ENCODE data around the gene GRAMD2B.

The GRAMD2B gene

DNA sequence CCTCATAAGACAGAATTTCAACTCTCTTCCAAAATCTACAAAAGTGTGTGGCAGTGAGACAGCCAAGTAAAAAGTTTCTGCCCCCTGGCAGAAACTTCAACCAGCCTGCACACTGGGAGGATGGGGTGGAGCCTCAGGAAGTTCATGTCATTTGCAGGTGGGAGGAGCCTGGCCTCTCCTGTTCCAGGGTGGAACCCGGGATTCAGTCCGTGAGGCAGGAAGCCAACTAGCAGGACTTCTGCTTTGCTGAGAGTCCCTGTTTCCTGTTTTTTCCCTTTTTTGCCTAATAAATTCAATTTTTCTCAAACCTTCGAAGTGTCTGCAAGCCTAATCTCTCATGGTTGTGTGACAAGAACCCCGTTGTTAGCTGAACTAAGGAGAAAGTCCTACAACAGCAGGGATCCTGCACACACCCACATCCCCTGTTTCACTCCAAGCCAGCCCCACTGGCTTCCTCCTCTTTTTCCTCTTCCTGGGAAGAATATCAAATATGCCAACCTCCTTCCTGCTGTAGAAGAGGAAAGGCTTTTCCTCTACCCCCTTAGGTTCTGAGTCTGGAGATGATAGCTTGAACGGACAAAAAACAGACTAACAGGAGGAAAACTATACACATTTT lies 102.5 kb downstream of the GRAMD2B start:
- H3K4me3 ChIP-seq (ENCODE audit: low read length), result no peak overlapping the region
- no peak for TF ChIP-seq CTCF (conservative IDR thresholded peaks at IDR 0.05; ENCODE audit: low read length)
- no peak for DNase-seq (ENCODE audit: low read depth)

GRCh38 chr5:126526493-126526892 lies 103.3 kb downstream of the GRAMD2B start:
- no peak for DNase-seq (ENCODE audit: low read depth)

GRCh38 chr5:126527158-126527557 lies 103.9 kb downstream of the GRAMD2B start:
- H3K4me3 ChIP-seq (ENCODE audit: low read length), result no peak overlapping the region
- TF ChIP-seq CTCF (conservative IDR thresholded peaks at IDR 0.05; ENCODE audit: low read length), result no peak
- DNase-seq (ENCODE audit: low read depth), result no peak

More at GRCh38 chr5:126526493-126526892, 103.3 kb downstream of the GRAMD2B start:
- TF ChIP-seq CTCF (conservative IDR thresholded peaks at IDR 0.05; ENCODE audit: low read length), result no peak
- no peak overlapping the region for H3K4me3 ChIP-seq (ENCODE audit: low read length)

- no peak for DNase-seq (ENCODE audit: low read depth)
- TF ChIP-seq CTCF (conservative IDR thresholded peaks at IDR 0.05; ENCODE audit: low read length), result no peak
Measured at GRCh38 chr5:126527892-126528291, 104.7 kb downstream of the GRAMD2B start.

GRCh38 chr5:126531543-126532120 lies 108.4 kb downstream of the GRAMD2B start:
- DNase-seq (ENCODE audit: low read depth), result peak; percentile 44
- TF ChIP-seq CTCF (conservative IDR thresholded peaks at IDR 0.05; ENCODE audit: low read length), result no peak
- H3K4me3 ChIP-seq (ENCODE audit: low read length), result no peak overlapping the region

More at GRCh38 chr5:126527892-126528291, 104.7 kb downstream of the GRAMD2B start:
- no peak overlapping the region for H3K4me3 ChIP-seq (ENCODE audit: low read length)

DNA sequence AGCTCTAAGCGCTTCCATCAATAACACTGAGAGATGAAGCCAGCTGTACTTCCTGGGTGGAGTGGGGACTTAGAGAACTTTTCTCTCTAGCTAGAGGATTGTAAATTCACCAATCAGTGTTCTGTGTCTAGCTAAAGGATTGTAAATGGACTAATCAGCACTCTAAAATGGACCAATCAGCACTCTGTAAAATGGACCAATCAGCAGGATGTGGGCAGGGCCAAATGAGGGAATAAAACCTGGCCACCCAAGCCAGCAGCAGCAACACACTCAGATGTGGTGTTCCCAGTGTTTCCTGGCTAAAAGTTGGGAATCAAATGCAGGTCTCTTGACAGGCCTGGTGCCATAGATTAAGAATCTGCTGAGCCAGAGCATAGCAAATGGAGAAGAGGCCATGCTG lies 111.3 kb downstream of the GRAMD2B start:
- no peak for DNase-seq (ENCODE audit: low read depth)

More for the DNA sequence above, 111.3 kb downstream of the GRAMD2B start:
- no peak overlapping the region for H3K4me3 ChIP-seq (ENCODE audit: low read length)
- TF ChIP-seq CTCF (conservative IDR thresholded peaks at IDR 0.05; ENCODE audit: low read length), result no peak
